ENCODE results near the gene SEMA3D. TPM values are rescaled to one million over a fixed set of nuclear protein-coding genes. Genes with fewer than 3 reads are reported as not detected.

Gene SEMA3D
- polyA plus RNA-seq, 2 of the 4 experiments (the other 2 are of a cell fraction) = 0.04 to 0.13 TPM

DNA sequence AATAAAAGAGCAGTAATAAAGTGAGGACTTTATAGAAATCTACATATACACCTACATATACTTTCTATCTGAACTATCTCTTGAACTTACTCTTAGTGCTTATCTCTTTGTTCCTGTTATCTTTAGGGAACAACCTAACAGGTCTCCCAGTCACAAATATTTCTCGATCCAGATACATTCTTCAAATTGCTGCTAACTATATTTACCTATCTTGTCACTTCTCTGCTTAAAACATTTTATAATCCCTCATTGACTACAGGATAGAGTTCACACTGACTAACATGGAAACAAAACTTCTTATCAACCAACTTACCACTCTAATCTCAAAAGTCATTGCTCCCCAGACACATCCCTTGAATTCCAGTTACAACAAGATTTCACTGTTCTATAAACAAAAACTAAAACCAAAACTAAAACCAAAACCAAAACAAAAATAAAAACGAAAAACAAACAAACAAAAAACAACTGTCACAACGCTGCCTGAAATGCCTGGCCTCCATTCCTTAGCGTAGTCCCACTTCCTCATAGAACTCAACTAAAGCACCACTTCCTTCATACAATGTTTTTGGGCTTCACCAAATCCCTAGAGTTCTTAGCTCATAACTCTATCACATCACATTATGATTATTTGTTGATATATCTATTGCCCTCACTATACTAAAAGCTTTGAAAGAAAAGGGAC, 134.7 kb downstream of the SEMA3D start:
- no peak overlapping the region for H3K4me2 ChIP-seq
- POLR2A ChIA-PET = no interaction called here
- ATAC-seq (no peak), FAIRE-seq (no peak), DNase-seq (ENCODE audit: low read depth in 1 of 2, low spot score in 1 of 2) (no peak)
- H3K4me3 ChIP-seq = no peak overlapping the region
- CTCF ChIA-PET = no interaction called here
- no peaks in the 10 kb centered on the region for H3K4me1 ChIP-seq
- 28% methylated on average over 4 of the region's 4 CpGs for WGBS (ENCODE audit: missing lambda C conversion rate)
- no peak overlapping the region for H3K27ac ChIP-seq
- no peaks in the 10 kb centered on the region for H3K9me3 ChIP-seq
- no peak for TF ChIP-seq RAD21 (conservative IDR thresholded peaks at IDR 0.05 in 1 of 2, IDR thresholded peaks at IDR 0.05 in 1 of 2)
- TF ChIP-seq, protein P1, sequence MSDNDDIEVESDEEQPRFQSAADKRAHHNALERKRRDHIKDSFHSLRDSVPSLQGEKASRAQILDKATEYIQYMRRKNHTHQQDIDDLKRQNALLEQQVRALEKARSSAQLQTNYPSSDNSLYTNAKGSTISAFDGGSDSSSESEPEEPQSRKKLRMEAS (IDR thresholded peaks at IDR 0.05) = no peak
- TF ChIP-seq HDAC2 (IDR thresholded peaks at IDR 0.05) = no peak
- no peak for TF ChIP-seq ZSCAN20 (CRISPR knock-in tag; IDR thresholded peaks at IDR 0.05)
- TF ChIP-seq ZFP36 (IDR thresholded peaks at IDR 0.05; ENCODE audit: borderline replicate concordance, partially characterized antibody) = peak; percentile 12
- no peak for TF ChIP-seq RNF2 (IDR thresholded peaks at IDR 0.05; ENCODE audit: borderline replicate concordance, low read depth)
- TF ChIP-seq HEYL (CRISPR knock-in tag; IDR thresholded peaks at IDR 0.05) = no peak
- TF ChIP-seq KDM1A (IDR thresholded peaks at IDR 0.05; ENCODE audit: low read depth) = no peak

DNA sequence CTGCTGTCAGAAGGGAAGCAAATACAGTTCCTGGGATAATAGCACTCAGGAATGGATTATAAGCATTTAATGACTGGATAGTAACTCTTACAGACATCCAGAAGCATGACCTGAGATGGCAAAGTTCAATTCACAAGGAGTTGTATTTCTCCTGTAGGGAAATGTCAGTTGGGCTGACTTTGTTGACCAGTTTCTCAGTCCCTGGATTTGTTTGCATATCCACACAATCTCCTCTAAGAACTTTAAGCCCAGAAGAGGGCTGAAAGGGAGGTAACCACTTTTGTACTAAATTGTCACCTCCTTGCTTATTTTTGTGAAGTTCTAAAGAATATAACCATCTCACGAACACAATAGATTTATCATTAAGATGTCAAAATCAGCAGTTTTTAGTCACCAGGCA, 140.3 kb downstream of the SEMA3D start:
- WGBS (ENCODE audit: missing lambda C conversion rate) = 40% methylated on average over 1 of the region's 1 CpG
- FAIRE-seq (no peak), ATAC-seq (no peak), DNase-seq (ENCODE audit: low read depth in 1 of 2, low spot score in 1 of 2) (no peak)
- Histone ChIP-seq H3K4me3 (no peak overlapping the region), H3K9me3 (no peaks in the 10 kb centered on the region), H3K27ac (no peak overlapping the region), H3K4me1 (no peaks in the 10 kb centered on the region), H3K4me2 (no peak overlapping the region)
- ChIA-PET POLR2A (no interaction called here), CTCF (no interaction called here)
- TF ChIP-seq POLR2AphosphoS2 (conservative IDR thresholded peaks at IDR 0.05; ENCODE audit: low read length) = no peak
- TF ChIP-seq CHD2 (IDR thresholded peaks at IDR 0.05; ENCODE audit: low read length, partially characterized antibody) = no peak
- no peak for TF ChIP-seq RARB (CRISPR knock-in tag; IDR thresholded peaks at IDR 0.05)
- TF ChIP-seq, protein P2, sequence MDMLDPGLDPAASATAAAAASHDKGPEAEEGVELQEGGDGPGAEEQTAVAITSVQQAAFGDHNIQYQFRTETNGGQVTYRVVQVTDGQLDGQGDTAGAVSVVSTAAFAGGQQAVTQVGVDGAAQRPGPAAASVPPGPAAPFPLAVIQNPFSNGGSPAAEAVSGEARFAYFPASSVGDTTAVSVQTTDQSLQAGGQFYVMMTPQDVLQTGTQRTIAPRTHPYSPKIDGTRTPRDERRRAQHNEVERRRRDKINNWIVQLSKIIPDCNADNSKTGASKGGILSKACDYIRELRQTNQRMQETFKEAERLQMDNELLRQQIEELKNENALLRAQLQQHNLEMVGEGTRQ (IDR thresholded peaks at IDR 0.05) = no peak
- TF ChIP-seq TFCP2L1 (CRISPR knock-in tag; IDR thresholded peaks at IDR 0.05) = no peak
- no peak for TF ChIP-seq SREBF2 (IDR thresholded peaks at IDR 0.05)
- TF ChIP-seq PHF8 (IDR thresholded peaks at IDR 0.05; ENCODE audit: borderline replicate concordance, low read depth) = no peak
- TF ChIP-seq, protein P3, sequence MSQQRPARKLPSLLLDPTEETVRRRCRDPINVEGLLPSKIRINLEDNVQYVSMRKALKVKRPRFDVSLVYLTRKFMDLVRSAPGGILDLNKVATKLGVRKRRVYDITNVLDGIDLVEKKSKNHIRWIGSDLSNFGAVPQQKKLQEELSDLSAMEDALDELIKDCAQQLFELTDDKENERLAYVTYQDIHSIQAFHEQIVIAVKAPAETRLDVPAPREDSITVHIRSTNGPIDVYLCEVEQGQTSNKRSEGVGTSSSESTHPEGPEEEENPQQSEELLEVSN (IDR thresholded peaks at IDR 0.05; ENCODE audit: borderline replicate concordance, low read depth) = no peak
- no peak for TF ChIP-seq EHMT2 (IDR thresholded peaks at IDR 0.05; ENCODE audit: low read depth)
- no peak for TF ChIP-seq FOSB (CRISPR knock-in tag; IDR thresholded peaks at IDR 0.05)
- no peak for TF ChIP-seq HDAC2 (IDR thresholded peaks at IDR 0.05)
- TF ChIP-seq NPAS2 (CRISPR knock-in tag; IDR thresholded peaks at IDR 0.05; ENCODE audit: borderline replicate concordance) = no peak
- TF ChIP-seq JUNB (IDR thresholded peaks at IDR 0.05) = no peak
- no peak for TF ChIP-seq NFE2L2 (conservative IDR thresholded peaks at IDR 0.05; ENCODE audit: low read length)
- TF ChIP-seq, protein P4, sequence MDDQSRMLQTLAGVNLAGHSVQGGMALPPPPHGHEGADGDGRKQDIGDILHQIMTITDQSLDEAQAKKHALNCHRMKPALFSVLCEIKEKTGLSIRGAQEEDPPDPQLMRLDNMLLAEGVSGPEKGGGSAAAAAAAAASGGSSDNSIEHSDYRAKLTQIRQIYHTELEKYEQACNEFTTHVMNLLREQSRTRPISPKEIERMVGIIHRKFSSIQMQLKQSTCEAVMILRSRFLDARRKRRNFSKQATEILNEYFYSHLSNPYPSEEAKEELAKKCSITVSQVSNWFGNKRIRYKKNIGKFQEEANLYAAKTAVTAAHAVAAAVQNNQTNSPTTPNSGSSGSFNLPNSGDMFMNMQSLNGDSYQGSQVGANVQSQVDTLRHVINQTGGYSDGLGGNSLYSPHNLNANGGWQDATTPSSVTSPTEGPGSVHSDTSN (IDR thresholded peaks at IDR 0.05) = no peak
- no peak for TF ChIP-seq CBX8 (IDR thresholded peaks at IDR 0.05)
- TF ChIP-seq, protein P1 (IDR thresholded peaks at IDR 0.05) = no peak
- no peak for TF ChIP-seq EP300 (IDR thresholded peaks at IDR 0.05)
- no peak for TF ChIP-seq KDM5A (IDR thresholded peaks at IDR 0.05)
